GM21515 (cell line): ENCODE results near the gene C1QTNF12.
"Not testable (repeated sequence)": the region's sequence is repeated elsewhere in the genome, so short reads cannot be mapped to it uniquely, and the experiment has no call there.

Experiments used
- ATAC-seq: cut with Tn5 transposase; IDR thresholded peaks from one replicate; pipeline ENCODE4 v1.9.1; 2021; ENCODE audit not compliant: unreplicated experiment

C1QTNF12 gene

DNA sequence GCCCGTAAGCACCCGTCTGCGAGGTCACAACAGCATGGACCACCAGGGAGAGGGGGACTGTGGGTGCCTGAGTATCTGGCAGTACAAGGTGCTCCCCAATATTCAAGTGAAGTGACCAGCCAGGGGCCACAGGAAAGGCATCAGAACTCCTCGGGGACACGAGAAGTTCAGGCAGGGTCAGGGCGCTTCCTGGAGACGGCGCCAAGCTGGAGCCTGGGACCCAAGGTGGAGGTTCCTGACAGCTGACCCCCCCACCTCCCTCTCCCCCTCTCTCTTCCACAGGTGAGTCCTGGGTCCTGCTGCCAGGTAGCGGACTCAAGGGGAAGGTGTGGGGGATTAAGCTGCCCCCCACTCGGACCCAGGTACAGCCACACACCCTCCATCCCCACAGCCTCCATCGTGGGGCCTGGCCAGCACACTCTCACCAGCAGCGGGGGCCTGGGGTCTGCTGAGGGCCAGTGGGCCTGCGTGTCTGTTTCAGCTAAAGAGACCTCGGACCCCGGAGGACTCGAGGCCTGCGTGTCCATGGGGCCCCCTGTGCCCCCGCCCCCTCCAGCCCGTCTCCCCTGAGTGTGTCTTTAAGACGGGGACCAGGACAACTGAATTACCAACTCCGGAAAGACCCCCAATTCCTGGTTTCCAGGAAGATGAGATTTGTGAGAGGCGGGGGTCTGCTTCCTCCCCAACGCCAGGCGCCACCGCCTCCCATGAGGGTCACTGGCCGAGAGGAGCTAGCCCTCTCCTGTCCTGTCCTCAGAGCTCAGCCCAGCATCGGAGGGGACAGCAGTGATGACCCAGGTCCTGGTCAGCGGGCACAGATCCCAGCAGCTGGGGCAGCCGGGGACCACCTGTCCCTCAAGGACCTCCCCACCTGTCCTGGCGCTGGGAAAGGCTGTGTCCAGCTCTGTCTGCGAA is 46.3 kb downstream of the C1QTNF12 start:
- ATAC-seq = no peak

DNA sequence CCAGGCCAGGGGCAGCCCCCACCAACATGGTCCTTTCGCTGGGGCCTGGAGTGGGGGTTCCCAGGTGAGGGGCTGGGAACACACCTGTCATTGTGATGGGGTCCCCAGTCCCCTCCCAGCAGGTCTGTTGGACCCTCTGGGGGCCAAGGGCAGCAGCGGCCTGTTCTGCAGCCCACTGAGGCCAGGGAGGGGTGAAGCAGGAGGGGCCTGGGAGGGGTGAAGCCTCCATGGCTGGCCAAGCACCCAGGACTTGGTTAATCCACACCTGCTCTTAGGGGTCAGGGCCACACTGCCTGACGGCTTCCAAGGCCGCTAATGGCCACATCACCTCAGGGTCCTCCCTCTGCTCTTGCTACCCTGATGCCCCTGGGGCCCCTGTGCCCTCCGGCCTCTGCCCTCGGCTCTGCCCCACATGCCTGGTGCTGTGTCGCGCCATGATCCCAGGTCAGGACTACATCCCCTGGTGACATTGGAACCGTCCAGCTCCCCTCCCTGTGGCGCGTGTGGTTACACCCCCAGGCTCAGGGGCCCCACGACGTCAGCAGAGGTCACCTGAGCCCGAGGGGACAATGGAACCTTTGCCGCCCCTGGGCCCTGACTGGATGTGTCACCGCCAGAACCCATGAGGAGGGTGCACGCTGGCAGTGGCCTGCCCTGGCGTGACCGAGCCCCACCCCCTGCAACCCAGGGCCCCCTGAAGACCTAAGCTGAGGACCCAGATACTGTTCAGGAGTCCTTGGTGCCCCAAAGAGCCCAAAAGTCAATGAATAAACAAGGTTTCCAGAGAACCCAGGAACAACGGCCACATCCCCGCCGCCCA is 47.2 kb downstream of the C1QTNF12 start:
- no peak for ATAC-seq

- ATAC-seq = no peak
Observed at GRCh38 chr1:1198423-1199140, 47.9 kb downstream of the C1QTNF12 start.

GRCh38 chr1:1197551-1198422 is 48.7 kb downstream of the C1QTNF12 start:
- ATAC-seq = no peak

DNA sequence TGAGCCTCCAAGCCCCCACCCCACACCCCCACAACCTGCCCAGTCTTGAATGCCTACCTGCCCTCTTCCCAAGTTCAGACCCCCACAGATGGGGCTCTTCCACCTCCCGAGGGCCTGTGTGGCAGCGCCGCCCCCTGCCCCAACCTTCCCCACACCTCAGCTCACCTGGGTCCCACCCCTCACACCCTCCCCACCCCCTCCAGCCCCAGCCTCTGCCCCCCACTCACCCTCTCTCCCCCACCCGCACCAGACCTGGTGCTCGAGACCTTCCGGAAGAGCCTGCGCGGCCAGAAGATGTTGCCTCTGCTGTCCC is 49.4 kb downstream of the C1QTNF12 start:
- ATAC-seq = no peak

- ATAC-seq = no peak
Observed at GRCh38 chr1:1196431-1197187, 49.9 kb downstream of the C1QTNF12 start.

DNA sequence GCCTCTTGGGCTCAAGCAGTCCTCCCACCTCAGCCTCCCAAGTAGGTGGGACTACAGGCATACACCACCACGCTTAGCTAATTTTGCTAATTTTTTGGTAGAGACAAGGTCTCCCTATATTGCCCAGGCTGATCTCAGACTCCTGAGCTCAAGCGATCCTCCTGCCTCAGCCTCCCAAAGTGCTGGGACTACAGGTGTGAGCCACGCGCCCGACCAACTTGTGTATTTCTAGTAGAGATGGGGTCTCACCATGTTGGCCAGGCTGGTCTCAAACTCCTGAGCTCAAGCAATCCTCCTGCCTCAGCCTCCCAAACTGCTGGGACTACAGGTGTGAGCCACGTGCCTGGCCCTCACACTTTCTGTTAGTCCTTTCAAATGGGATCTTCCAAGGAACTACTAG is 50.8 kb downstream of the C1QTNF12 start:
- ATAC-seq = not testable (repeated sequence)

- no peak for ATAC-seq
Observed at GRCh38 chr1:1194723-1195122, 51.8 kb downstream of the C1QTNF12 start.
